Measurements from ENCODE around the gene TBCD.

The TBCD gene

DNA sequence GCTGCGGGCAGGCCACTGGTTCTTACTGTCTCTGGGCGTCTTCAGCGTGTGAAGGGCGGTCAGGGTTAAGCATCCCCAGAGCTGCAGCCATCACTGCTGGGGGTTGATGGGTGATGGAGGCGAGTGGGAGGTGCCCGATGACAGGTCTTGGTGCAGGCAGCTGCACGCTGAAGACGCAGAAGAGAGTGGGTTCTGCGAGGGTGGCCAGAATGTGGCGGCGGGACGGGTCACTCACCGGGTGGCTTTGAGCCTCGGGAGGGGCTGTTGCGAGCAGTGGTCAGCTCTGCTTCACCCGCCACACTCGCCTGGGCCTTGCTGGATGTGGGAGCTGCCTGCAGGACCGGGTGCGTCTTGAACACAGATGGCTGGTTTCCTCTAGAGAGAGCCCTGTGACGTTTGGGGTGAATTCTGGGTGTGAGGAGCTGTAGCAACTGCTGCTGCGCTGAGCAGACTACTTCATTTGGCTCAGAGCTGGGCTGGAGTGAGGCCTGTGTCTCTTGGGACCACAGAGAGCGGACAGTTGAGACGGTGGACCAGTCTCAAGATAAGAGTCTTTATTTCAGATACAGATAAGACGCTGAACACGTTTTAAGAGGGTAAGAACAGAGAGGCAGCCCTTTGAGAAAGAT lies 132.6 kb downstream of the TBCD start:
- Histone ChIP-seq H3K4me3 (ENCODE audit: low read depth in 1 of 2, low read length in 2 of 2) (no peak overlapping the region), H3K27me3 (ENCODE audit: control insufficient read depth in 1 of 2, insufficient read depth in 2 of 2, low read length in 2 of 2) (no peaks in the 10 kb centered on the region), H3K9me3 (ENCODE audit: control insufficient read depth in 1 of 2, low read length in 2 of 2) (no peaks in the 10 kb centered on the region), H3K4me1 (ENCODE audit: control insufficient read depth in 1 of 2, insufficient read depth in 2 of 2, low read length in 2 of 2) (peaks cover 44 to 49% of the 10 kb centered on the region in 2 donors), H3K36me3 (ENCODE audit: control insufficient read depth in 1 of 2, insufficient read depth in 2 of 2, low read length in 2 of 2) (no peaks in the 10 kb centered on the region), H3K9ac (ENCODE audit: low read depth in 1 of 2, low read length in 2 of 2) (no peak overlapping the region), H3K27ac (ENCODE audit: low read depth, low read length) (no peak overlapping the region)

DNA sequence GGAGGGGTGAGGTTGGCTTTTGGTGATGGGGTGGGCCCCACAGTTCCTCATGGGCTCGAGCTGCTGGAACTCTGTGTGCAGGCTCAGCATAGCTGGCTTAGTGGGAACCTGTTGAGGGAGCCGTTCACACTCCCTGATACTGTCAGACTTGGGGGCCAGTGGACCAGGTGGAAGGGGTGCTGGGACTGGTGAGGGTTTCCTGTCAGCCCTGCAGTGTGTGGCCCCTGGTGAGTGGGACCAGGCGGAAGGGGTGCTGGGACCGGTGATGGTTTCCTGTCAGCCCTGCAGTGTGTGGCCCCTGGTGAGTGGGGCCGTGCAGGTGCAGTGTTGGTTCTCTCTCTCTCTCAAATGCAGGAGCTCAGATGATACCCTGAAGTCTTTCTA lies 133.1 kb downstream of the TBCD start:
- H3K9ac ChIP-seq (ENCODE audit: low read depth in 1 of 2, low read length in 2 of 2) = no peak overlapping the region
- H3K4me1 ChIP-seq (ENCODE audit: control insufficient read depth in 1 of 2, insufficient read depth in 2 of 2, low read length in 2 of 2) = peaks cover 48 to 54% of the 10 kb centered on the region in 2 donors
- no peaks in the 10 kb centered on the region for H3K9me3 ChIP-seq (ENCODE audit: control insufficient read depth in 1 of 2, low read length in 2 of 2)
- peaks cover 0 to 4% of the 10 kb centered on the region in 2 donors for H3K36me3 ChIP-seq (ENCODE audit: control insufficient read depth in 1 of 2, insufficient read depth in 2 of 2, low read length in 2 of 2)
- no peaks in the 10 kb centered on the region for H3K27me3 ChIP-seq (ENCODE audit: control insufficient read depth in 1 of 2, insufficient read depth in 2 of 2, low read length in 2 of 2)
- no peak overlapping the region for H3K27ac ChIP-seq (ENCODE audit: low read depth, low read length)
- H3K4me3 ChIP-seq (ENCODE audit: low read depth in 1 of 2, low read length in 2 of 2) = peak overlapping the region in 1 of 2 donors; percentile 5

DNA sequence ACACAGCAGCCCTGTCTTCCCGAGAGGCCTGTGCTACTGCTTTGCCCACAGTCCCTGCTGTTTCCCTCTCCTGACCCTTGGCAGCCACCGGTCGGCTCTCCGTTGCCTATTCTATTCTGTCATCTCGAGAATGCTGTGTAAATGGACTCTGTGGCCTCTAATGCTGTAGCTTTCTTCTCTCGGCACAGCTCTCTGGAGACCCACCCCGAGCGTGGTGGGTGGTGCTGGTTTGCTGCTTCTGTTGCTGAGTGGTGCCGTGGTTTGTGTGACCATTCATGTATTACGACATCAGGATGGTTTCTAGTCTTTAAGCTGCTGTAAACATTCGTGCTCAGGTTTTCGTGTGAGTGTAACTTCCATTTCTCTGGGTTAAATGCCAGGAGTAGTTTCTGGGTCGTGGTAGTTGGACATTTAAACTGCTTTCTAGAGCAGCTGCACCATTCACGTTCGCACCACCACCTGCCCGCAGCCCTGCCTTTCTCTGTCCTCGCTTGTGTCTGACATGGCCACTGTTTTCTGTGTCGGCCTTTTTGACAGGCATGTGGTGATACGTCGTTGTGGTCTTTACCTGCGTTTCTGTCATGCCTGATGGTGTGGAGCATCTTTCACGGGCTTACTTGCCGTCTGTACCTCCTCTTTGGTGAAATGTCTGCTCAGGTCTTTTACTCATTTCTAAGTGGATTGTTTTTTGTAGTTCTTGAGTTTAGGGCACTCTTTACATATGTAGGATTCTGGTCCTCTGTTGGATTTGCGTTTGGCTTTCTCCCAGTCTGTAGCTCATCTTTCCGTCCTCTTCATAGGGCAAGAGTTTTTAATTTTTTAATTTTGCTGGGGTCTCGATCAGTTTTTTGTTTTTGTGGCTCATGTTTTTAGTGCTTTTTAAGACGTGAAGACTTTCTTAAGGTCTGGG lies 135.6 kb downstream of the TBCD start:
- Histone ChIP-seq H3K27me3 (ENCODE audit: control insufficient read depth in 1 of 2, insufficient read depth in 2 of 2, low read length in 2 of 2) (no peaks in the 10 kb centered on the region), H3K4me3 (ENCODE audit: low read depth in 1 of 2, low read length in 2 of 2) (no peak overlapping the region), H3K9ac (ENCODE audit: low read depth in 1 of 2, low read length in 2 of 2) (no peak overlapping the region), H3K36me3 (ENCODE audit: control insufficient read depth in 1 of 2, insufficient read depth in 2 of 2, low read length in 2 of 2) (peaks cover 3 to 5% of the 10 kb centered on the region in 2 donors), H3K4me1 (ENCODE audit: control insufficient read depth in 1 of 2, insufficient read depth in 2 of 2, low read length in 2 of 2) (peaks cover 37% of the 10 kb centered on the region in 2 donors), H3K27ac (ENCODE audit: low read depth, low read length) (no peak overlapping the region), H3K9me3 (ENCODE audit: control insufficient read depth in 1 of 2, low read length in 2 of 2) (no peaks in the 10 kb centered on the region)

- H3K27me3 ChIP-seq (ENCODE audit: control insufficient read depth in 1 of 2, insufficient read depth in 2 of 2, low read length in 2 of 2) = no peaks in the 10 kb centered on the region
- peak overlapping the region; percentile 14 for H3K27ac ChIP-seq (ENCODE audit: low read depth, low read length)
- no peak overlapping the region for H3K4me3 ChIP-seq (ENCODE audit: low read depth in 1 of 2, low read length in 2 of 2)
- no peak overlapping the region for H3K9ac ChIP-seq (ENCODE audit: low read depth in 1 of 2, low read length in 2 of 2)
- H3K4me1 ChIP-seq (ENCODE audit: control insufficient read depth in 1 of 2, insufficient read depth in 2 of 2, low read length in 2 of 2) = peaks cover 31 to 41% of the 10 kb centered on the region in 2 donors
- peaks cover 3 to 5% of the 10 kb centered on the region in 2 donors for H3K36me3 ChIP-seq (ENCODE audit: control insufficient read depth in 1 of 2, insufficient read depth in 2 of 2, low read length in 2 of 2)
- no peaks in the 10 kb centered on the region for H3K9me3 ChIP-seq (ENCODE audit: control insufficient read depth in 1 of 2, low read length in 2 of 2)
These were observed 137.0 kb downstream of the TBCD start for GRCh38 chr17:82888583-82889495.

DNA sequence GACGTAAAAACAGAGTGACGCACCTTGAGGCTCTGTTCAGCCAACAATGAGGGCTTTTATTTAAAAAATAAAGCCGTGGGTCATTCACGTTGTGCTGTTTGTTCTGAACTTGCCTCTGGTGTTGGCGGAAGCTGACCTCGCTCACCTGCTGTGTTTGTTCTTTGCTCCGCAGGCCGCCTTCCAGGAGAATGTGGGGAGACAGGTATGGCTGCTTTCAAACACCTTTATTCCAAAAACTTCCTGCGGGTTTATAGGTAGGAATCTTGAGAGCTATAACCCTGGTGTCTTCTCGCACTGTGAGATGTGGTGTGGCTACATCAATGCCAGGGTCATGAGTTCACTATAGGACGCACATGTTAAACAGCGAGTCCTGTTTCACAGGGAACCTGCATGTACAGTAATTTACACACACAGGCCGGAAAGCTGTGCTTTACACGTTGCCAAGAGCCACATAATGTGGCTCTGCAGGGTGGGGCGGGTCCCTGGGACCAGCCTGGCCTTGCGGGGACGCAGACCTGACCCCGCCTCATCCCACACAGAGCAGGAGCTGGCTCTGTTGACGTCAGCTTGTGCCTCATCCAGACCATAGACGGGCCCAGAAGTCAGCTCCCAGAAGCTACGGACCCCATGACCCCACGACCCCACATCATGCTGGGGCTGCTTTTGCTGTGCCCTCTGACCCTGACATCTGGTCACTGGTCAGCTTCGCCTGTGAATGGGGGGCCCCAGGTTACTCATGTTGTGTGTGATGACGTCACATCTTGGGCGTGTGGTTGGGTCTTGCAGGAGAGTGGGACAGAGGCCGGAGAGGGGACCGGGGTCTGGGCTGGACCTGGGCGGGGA lies 137.9 kb downstream of the TBCD start:
- Histone ChIP-seq H3K9ac (ENCODE audit: low read depth in 1 of 2, low read length in 2 of 2) (no peak overlapping the region), H3K9me3 (ENCODE audit: control insufficient read depth in 1 of 2, low read length in 2 of 2) (no peaks in the 10 kb centered on the region), H3K4me3 (ENCODE audit: low read depth in 1 of 2, low read length in 2 of 2) (no peak overlapping the region), H3K4me1 (ENCODE audit: control insufficient read depth in 1 of 2, insufficient read depth in 2 of 2, low read length in 2 of 2) (peaks cover 31 to 47% of the 10 kb centered on the region in 2 donors), H3K27me3 (ENCODE audit: control insufficient read depth in 1 of 2, insufficient read depth in 2 of 2, low read length in 2 of 2) (no peaks in the 10 kb centered on the region), H3K27ac (ENCODE audit: low read depth, low read length) (peak overlapping the region; percentile 17), H3K36me3 (ENCODE audit: control insufficient read depth in 1 of 2, insufficient read depth in 2 of 2, low read length in 2 of 2) (peaks cover 3 to 5% of the 10 kb centered on the region in 2 donors)

- Histone ChIP-seq H3K9me3 (ENCODE audit: control insufficient read depth in 1 of 2, low read length in 2 of 2) (no peaks in the 10 kb centered on the region), H3K36me3 (ENCODE audit: control insufficient read depth in 1 of 2, insufficient read depth in 2 of 2, low read length in 2 of 2) (peaks cover 3 to 5% of the 10 kb centered on the region in 2 donors), H3K4me3 (ENCODE audit: low read depth in 1 of 2, low read length in 2 of 2) (no peak overlapping the region), H3K4me1 (ENCODE audit: control insufficient read depth in 1 of 2, insufficient read depth in 2 of 2, low read length in 2 of 2) (peaks cover 31 to 42% of the 10 kb centered on the region in 2 donors), H3K27ac (ENCODE audit: low read depth, low read length) (no peak overlapping the region), H3K9ac (ENCODE audit: low read depth in 1 of 2, low read length in 2 of 2) (no peak overlapping the region), H3K27me3 (ENCODE audit: control insufficient read depth in 1 of 2, insufficient read depth in 2 of 2, low read length in 2 of 2) (no peaks in the 10 kb centered on the region)
These were observed 138.5 kb downstream of the TBCD start for GRCh38 chr17:82890339-82890730.

DNA sequence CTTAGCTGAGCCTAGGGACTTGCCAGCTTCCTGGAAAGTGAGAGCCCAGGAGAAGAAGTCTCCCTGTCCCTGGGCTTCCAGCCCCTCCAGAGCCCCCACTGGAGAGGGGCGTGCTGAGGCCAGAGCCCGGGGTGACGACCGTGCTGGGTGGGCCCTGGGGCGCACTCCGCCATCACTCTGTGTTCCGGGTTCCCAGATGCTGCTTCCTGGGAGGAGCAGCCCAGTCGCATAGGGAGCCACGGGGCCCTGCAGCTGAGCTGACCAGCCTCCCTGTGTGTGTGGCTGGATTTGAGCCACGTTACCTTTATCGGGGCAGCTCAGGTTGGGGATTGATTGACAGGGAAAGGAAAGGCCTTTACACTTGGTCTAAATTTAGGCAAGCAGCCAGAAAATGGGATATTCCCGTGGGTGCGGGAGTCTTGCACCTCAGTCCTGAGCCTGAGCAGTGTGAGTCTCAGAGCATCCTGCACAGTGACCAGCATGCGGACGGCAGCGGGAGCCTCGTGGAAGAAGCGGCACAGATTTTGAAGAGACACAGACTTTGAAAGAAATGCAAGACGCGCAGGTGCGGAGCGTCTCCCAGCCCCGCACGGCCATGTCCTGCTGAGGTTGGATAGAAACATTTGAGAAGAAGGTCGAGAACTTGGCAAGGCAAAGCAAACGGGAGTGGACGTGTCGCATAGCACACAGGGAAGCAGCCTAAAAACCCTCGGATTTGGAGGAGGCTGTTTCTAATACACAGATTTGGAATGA lies 139.2 kb downstream of the TBCD start:
- no peak overlapping the region for H3K27ac ChIP-seq (ENCODE audit: low read depth, low read length)
- peaks cover 28 to 34% of the 10 kb centered on the region in 2 donors for H3K4me1 ChIP-seq (ENCODE audit: control insufficient read depth in 1 of 2, insufficient read depth in 2 of 2, low read length in 2 of 2)
- no peak overlapping the region for H3K9ac ChIP-seq (ENCODE audit: low read depth in 1 of 2, low read length in 2 of 2)
- no peak overlapping the region for H3K4me3 ChIP-seq (ENCODE audit: low read depth in 1 of 2, low read length in 2 of 2)
- H3K36me3 ChIP-seq (ENCODE audit: control insufficient read depth in 1 of 2, insufficient read depth in 2 of 2, low read length in 2 of 2) = peaks cover 5 to 9% of the 10 kb centered on the region in 2 donors
- H3K9me3 ChIP-seq (ENCODE audit: control insufficient read depth in 1 of 2, low read length in 2 of 2) = no peaks in the 10 kb centered on the region
- H3K27me3 ChIP-seq (ENCODE audit: control insufficient read depth in 1 of 2, insufficient read depth in 2 of 2, low read length in 2 of 2) = no peaks in the 10 kb centered on the region

DNA sequence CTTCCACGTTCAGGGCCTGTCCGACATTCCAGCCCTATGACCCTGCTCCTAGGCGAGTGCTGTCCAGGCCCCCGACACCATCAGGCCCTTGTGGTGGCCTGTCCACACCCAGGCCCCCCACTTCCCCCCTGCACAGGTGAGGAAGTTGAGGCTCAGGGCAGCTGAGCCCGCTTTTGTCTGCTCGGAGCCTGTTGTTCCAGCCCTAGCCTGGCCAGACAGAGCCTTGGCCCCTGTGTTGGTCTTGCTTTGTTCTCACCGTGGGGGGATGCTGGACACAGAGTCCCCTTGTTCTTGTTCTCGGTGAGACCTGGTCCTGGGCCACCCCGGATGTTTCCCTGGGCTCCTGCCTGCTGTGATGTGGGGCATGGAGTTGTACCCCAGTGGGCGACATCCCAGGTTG lies 140.0 kb downstream of the TBCD start:
- no peak overlapping the region for H3K4me3 ChIP-seq (ENCODE audit: low read depth in 1 of 2, low read length in 2 of 2)
- H3K4me1 ChIP-seq (ENCODE audit: control insufficient read depth in 1 of 2, insufficient read depth in 2 of 2, low read length in 2 of 2) = peaks cover 26 to 32% of the 10 kb centered on the region in 2 donors
- no peak overlapping the region for H3K9ac ChIP-seq (ENCODE audit: low read depth in 1 of 2, low read length in 2 of 2)
- H3K36me3 ChIP-seq (ENCODE audit: control insufficient read depth in 1 of 2, insufficient read depth in 2 of 2, low read length in 2 of 2) = peaks cover 5 to 9% of the 10 kb centered on the region in 2 donors
- no peaks in the 10 kb centered on the region for H3K9me3 ChIP-seq (ENCODE audit: control insufficient read depth in 1 of 2, low read length in 2 of 2)
- H3K27ac ChIP-seq (ENCODE audit: low read depth, low read length) = no peak overlapping the region
- H3K27me3 ChIP-seq (ENCODE audit: control insufficient read depth in 1 of 2, insufficient read depth in 2 of 2, low read length in 2 of 2) = no peaks in the 10 kb centered on the region

Data from duodenal mucosa (tissue), 2 donors.